Suppressor macrophage treated with lipopolysaccharide for 1 hour (primary cell): ENCODE measurements around the gene FANK1.
"Not testable (repeated sequence)": the region's sequence is repeated elsewhere in the genome, so short reads cannot be mapped to it uniquely, and the experiment has no call there.

Source experiments
- DNase-seq, 3 donors: peaks; one replicate each; pipeline ENCODE4 v3.0.0-alpha.2; 2020 to 2022

The FANK1 gene

GRCh38 chr10:125896088-125896934, at the start of gene FANK1:
FANK1 (plus strand) TSS chr10:125896564; CDS start chr10:125896643, 79 bp downstream.
- peak; percentile 92 to 96 (median 94) for DNase-seq

- DNase-seq = no peak
Measured at GRCh38 chr10:125846894-125847293, 49.5 kb upstream of the FANK1 start.

- DNase-seq = no peak
Measured at GRCh38 chr10:125848371-125848770, 48.0 kb upstream of the FANK1 start.

GRCh38 chr10:125848857-125849256, 47.5 kb upstream of the FANK1 start:
- no peak for DNase-seq

GRCh38 chr10:125849448-125849847, 46.9 kb upstream of the FANK1 start:
- no peak for DNase-seq

GRCh38 chr10:125850766-125851731, 45.3 kb upstream of the FANK1 start:
- no peak for DNase-seq

- DNase-seq = no peak
Measured at GRCh38 chr10:125852487-125852886, 43.9 kb upstream of the FANK1 start.

- DNase-seq = no peak
Measured at GRCh38 chr10:125857185-125857760, 39.1 kb upstream of the FANK1 start.

GRCh38 chr10:125859128-125859817, 37.1 kb upstream of the FANK1 start:
- no peak for DNase-seq

- no peak for DNase-seq
Measured at GRCh38 chr10:125865120-125865519, 31.2 kb upstream of the FANK1 start.

GRCh38 chr10:125866421-125867029, 29.8 kb upstream of the FANK1 start:
- no peak for DNase-seq

GRCh38 chr10:125868372-125868975, 27.9 kb upstream of the FANK1 start:
- peak; percentile 25 to 57 (median 52) for DNase-seq

GRCh38 chr10:125871338-125871737, 25.0 kb upstream of the FANK1 start:
- no peak for DNase-seq

- DNase-seq = no peak
Measured at GRCh38 chr10:125878957-125879835, 17.2 kb upstream of the FANK1 start.

GRCh38 chr10:125880719-125881118, 15.6 kb upstream of the FANK1 start:
- no peak for DNase-seq

GRCh38 chr10:125881192-125881591, 15.2 kb upstream of the FANK1 start, which contains the start of gene DHX32:
DHX32 (minus strand) TSS chr10:125881292; CDS start chr10:125880824, 468 bp downstream.
- no peak for DNase-seq

- no peak for DNase-seq
Measured at GRCh38 chr10:125882596-125882995, 13.8 kb upstream of the FANK1 start.

- DNase-seq = no peak
Measured at GRCh38 chr10:125883211-125883610, 13.2 kb upstream of the FANK1 start.

GRCh38 chr10:125886914-125887512, 9.4 kb upstream of the FANK1 start:
- no peak for DNase-seq

- DNase-seq = not testable (repeated sequence)
Measured at GRCh38 chr10:125889441-125889840, 6.9 kb upstream of the FANK1 start.
